ENCODE results near the gene KCNQ5.
"Not testable (repeated sequence)": the region's sequence is repeated elsewhere in the genome, so short reads cannot be mapped to it uniquely, and the experiment has no call there.

The KCNQ5 gene

DNA sequence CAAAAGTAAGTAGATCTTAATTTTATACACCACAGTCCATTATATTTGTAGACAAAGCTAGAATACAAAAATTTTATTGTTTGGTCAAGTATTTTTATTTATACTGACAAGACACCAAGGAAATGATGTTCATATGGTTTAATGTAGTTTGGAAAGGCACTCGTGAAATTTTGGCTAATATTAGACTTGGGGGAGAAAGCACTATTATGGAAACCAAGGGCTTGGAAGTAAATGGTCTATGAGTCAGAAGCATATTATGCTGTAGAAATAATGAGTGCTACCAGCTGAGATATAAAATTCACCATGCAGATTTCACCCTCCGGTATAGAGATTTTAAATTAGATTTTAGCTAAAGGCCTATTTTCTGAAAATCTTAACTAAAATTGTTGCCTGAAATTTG is 233.6 kb downstream of the KCNQ5 start:
- no peak for DNase-seq

DNA sequence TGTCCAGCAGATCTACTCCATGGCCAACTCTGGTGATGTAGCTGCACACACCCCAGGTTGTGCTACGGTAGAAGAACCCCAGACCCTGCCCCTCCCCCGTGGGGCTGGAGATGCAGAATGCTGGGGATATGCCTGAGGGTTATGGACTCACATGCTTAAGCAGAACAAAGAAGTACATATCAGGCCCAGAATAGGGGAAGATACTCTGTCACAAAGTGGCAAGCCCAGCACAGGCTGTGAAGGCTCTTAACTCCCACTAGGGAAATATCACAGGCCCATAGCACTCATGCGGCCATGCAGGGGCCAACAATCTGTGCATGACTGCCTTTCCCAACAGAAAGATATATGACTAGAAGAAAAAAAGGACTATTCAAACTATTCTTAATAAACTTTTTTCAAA is 234.9 kb downstream of the KCNQ5 start:
- no peak for DNase-seq

DNA sequence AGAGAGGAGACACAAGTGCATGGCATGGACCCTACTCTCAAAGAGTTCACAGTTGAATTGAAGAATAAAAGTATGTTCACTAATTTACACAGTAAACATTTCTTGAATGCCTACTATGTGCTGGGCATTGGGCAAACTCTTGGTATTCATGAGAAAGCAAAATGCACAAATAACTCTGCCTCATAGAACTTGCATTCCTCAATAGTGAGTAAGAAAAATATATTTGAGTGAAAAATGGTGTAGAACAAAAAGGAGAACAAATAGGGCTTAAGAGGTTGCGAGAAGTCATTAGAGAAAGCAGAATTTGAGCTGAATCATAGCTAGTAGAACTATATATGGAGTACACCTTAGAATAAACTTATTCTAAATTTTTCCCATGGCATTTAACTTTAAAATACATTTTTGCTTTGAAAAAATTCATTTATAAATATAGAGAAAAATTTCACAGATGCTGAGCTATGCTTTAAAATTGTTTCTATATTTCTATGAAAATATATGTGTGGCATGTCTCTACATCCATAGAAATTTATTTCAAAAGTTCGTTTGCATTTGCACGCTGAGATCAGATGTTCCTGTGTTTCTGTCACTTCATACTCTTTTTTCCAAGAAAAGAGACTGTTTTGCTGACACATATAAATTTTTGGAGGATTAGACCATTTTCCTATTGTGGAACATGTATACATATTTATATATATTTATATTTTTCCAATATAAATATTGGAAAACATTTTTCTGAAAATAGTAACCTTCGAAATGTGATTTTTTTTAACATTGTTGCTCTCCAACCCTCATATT is 236.1 kb downstream of the KCNQ5 start:
- DNase-seq: no peak

DNA sequence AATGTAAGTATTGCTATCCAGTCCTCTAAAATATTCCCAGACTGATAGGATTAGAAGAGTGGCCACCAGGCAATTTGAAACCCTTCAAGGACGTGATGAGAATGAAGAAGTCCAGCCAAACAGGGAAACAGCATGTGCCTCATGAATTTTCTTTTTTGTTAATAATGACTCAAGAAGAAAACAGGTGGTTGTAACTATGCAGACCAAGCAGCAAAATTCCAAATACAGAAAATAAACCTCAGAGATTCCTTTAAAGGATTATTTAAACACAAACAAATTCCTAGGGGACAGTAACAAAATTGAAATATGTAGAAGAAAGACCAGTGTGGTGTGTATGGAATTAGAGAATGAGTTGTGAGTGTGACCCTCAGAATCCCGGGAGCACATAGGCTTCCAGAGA is 239.2 kb downstream of the KCNQ5 start:
- no peak for DNase-seq

DNA sequence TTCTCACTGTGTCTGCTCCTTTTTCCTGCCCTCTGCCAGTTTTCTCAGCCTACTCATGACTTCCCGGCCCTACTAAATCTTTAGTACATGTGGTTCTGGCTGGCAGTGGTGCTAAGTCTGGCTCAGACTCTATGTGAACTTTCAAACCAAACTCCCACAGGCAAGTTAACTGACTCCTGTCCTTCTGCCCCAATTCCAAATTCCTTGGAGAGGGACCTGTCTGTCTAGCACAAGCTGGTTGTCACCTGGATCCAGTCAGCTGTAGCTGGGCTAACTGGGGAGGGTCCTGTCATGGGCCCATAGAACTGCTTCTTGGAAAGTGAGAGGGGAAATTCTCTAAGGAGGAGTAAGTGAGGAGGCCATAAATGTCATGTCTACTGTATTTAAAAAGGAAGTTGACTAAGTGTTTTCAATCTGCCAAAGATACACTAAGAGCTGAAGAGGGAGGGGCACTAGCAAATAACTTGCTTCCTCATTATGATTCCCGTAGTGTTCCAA is 240.1 kb downstream of the KCNQ5 start:
- no peak for DNase-seq

DNA sequence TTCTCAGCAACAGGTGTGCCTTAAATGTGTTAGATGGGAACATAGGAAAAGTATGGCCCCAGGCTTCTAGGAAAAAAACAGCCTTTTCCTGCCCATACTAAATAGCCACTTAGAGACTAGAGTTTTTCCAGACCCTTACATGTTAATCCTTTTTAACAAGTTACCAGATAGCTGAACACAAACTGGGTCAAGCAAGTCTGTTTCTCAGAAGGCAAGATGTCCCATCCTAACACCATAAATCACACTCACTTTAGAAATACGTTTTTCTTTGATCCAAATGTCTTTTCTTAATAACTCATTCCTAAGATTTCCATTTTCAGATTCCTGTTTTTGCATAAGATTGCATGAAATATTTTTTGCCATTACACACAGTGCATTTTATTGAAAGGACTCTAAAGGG is 241.3 kb downstream of the KCNQ5 start:
- no peak for DNase-seq

DNA sequence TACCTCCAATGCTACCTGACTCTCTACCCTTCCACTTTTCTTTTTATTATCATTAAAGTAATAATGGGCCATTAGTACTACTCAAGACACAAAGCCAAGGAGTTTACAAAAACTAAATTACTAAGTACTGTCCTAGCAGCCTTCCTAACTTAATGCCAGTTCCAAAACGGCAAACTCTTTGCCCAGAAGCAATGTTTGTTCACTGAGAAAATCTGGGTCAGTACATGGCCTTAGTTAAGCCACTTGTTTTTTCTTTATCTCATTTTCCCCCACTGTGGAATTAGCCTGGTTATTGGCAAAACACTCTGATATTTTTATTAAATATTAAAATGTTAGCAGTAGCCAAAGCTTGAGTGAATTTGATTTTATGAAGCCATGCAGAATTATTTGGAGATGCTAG is 242.4 kb downstream of the KCNQ5 start:
- no peak for DNase-seq

DNA sequence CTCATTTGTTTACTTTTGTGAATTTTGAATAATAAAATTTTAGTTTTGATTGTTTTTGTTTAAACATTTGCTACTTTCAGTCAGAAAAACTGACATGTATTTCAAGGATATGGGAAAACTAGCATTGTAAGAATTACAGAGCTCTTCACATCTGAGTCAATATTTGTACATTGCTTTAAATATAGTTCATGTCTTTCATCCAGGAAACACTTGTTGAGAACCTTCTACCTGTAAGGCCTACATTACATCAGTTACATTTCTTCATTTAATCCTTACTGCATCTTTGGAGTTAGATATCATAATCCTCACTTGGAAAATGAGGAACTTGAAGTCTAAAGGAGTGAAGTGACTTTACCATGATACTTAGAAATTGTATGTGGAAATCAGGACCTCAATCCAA is 242.9 kb downstream of the KCNQ5 start:
- DNase-seq: no peak

DNA sequence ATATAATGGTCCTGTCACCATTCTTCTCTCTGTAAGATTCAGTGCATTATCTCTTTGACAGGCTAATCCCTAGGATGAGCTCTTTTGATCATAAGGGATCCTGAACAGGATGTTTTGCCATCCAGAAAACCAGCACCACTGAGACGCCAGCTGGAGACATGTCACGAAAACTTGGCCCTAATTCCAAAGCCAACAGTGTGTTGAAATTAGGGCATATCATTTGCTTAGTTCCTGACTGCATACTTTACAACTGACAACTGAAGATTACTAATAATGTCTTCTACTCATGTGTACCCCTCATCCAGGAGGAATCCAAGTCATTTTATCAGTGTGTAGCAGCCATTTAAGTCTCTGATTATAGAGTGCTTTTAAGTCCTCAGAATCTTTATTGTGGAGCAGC is 243.6 kb downstream of the KCNQ5 start:
- no peak for DNase-seq

DNA sequence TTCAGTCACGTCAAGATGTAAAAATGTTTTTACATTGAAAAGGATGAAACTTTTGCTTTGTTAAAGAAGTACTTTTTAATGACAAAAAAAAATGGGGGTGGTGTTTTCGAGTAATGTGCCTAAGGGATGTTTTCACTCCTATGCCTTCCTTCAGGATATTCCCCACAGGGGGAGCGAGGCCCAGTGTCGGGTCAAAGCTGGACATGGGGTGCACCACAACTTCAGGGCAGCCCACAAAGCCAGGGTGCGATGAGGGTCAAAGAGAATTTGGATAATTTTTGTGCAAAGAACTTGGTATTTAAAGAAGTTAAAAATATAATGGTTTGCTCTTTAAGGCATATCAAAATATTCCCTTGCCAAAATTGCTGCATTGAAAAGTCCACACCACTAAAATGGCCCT is 247.8 kb downstream of the KCNQ5 start:
- DNase-seq: no peak

DNA sequence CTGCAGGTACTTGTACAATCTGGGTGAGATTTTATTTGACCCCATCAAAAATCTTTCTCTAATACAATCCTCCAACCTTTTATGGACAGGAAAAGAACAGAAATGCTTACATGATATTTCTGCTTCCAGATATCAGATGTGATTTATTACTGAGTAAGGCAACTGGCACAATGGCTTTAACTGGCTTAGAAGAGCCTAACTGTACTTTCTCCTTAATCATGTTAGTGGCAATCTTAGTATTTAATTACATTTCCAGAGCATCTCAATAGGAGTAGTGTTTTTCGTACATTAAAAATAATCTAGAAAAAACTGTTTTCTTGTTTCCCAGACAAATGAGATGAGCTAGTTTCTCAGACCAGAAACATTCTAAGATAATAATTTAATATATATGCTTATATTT is 251.6 kb downstream of the KCNQ5 start:
- no peak for DNase-seq

DNA sequence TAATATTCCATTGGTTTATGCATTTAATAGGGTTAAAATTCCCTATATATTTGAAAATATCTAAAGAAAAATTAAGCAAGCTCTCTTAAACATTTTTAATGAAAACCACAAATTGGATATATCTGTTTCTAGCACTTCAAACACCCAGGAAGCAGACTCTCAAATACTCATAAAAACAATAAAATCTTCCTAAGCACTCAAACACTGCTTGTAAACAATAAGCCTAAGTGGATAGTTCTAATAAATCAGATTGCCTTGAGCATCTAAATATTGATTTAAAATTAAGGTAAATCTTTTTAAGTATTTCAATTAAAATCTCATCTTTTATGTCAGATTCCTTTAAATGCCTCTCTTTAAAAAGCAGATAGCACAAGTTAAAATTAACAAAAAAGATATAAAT is 254.4 kb downstream of the KCNQ5 start:
- DNase-seq: no peak

DNA sequence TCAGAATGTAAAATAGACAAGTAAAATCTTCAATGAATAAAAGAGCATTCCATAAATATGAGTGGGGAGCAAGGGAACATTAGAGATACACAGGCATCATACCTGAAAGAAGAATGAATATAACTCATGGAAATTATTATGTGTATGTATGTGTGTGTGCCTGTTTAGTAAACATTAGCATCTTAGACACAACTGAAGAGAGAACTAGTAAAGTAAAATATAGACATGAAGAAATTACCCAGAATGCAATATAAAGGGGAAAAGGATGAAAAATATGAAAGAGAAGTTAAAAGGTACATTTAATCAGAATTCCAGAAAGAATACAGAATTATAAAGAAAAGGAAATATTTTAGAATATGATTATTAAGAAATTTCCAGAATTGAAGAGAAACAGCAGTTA is 264.3 kb downstream of the KCNQ5 start:
- DNase-seq: no peak

DNA sequence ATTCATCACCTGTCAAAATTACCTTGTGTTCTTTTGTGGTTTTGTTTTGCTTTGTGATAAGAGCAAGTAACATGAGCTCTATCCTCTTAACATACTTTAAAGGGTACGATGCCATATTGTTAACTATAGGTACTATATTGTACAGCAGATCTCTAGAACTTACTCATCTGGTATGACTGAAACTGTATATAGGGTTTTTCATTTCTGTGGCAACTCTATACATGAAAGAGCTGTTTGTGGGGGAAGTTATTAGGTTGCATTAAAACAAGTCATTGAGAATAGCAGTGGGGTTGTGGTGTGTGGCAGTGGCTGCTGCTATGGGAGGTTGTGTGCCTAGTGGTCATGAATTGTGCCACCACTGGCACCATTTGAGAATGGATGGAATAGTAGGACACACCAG is 268.4 kb downstream of the KCNQ5 start:
- DNase-seq: peak; percentile 16

DNA sequence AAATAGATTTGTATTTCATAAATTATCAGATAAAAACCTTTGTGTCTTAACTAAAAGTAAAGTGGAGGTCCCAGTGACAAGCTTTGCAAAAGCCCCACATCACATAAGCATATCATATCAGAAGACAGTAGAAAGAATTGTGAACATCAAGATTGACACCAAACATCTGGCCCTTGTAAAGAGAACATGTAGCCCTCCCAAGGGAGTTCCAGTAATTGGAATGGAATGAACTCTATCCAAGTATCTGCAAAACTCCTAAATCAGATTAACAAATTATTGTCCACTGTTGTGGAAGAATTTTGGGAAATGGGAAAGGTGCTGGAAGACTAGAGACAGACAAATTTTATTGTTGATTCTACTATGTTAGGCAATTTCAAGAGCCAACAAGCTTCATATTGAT is 268.8 kb downstream of the KCNQ5 start:
- no peak for DNase-seq

DNA sequence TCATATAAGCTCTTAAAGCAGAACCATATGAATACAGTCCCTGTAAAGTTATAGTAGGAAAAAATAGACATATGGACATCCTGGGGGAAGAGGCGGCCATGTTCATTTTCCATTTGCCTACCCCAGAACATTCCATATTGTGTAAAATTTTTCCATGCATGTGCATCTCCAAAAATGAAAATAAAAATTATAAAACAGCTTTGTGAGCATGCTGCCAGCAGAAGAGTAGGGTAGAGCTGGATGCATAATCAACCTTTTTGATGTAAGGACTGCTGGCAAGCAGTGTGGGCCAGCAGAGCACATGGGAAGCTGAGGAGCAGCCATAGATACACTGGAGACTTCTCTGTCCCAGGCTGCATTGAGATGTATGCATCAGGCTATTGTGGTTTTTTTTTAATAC is 271.0 kb downstream of the KCNQ5 start:
- no peak for DNase-seq

DNA sequence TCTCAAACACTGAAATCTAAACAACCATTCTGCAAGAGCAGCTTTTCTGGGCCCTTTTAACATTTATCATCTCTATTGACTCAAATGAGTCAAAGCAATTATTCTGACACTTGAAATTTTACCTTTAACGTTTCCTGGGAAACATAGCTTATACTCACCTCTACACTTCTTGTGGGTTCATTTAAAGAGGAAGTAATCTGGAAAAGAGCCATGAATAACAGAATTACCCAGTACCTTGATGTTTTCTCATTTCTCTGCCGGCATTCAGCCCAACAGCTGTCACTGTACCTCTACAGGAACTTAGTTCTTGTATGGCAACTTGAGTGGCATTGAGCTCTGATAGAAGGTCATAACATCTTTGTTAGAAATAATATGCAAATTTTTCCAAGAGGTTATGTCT is 272.2 kb downstream of the KCNQ5 start:
- no peak for DNase-seq

DNA sequence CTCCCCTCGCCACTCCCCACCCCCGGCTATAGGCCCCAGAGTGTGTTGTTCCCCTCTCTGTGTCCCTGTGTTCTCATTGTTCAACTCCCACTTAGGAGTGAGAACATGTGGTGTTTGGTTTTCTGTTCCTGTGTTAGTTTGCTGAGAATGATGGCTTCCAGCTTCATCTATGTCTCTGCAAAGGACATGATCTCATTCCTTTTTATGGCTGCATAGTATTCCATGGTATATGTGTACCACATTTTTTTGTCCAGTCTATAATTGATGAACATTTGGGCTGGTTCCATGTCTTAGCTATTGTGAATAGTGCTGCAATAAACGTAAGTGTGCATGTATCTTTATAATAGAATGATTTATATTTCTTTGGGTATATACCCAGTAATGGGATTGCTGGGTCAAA is 276.4 kb downstream of the KCNQ5 start:
- DNase-seq: not testable (repeated sequence)

DNA sequence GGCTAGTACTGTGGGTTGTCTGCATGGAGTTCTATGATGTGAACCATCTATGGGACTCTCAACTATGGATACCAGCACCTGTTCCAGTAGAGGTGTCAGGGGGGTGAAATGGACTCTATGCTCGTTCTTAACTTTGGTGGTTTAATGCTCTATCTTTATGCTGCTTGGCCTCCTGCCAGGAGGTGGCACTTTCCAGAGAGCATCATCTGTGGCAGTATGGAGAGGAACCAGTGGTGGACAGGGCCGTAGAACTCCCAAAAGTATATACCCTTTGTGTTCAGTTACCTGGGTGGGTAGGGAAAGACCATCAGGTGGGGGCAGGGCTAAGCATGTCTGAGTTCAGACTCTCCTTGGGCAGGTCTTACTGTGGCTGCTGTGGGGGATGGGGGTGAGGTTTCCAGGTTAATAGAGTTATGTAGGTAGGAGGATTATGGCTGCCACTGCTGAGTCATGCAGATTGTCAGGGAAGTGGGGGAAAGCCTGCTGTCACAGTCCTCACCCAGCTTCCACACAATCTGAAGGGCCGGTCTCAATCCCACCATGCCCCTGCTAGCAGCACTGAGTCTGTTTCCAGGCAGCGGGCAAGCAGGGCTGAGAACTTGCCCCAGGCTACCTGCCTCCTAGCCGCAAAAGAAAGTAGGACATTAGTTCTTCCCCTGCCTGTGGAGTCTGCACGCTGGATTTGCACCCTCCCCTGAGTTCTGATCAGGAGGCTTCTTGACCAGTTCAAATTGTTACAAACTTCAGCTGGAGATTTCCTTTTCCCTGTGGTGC is 284.0 kb downstream of the KCNQ5 start:
- no peak for DNase-seq

DNA sequence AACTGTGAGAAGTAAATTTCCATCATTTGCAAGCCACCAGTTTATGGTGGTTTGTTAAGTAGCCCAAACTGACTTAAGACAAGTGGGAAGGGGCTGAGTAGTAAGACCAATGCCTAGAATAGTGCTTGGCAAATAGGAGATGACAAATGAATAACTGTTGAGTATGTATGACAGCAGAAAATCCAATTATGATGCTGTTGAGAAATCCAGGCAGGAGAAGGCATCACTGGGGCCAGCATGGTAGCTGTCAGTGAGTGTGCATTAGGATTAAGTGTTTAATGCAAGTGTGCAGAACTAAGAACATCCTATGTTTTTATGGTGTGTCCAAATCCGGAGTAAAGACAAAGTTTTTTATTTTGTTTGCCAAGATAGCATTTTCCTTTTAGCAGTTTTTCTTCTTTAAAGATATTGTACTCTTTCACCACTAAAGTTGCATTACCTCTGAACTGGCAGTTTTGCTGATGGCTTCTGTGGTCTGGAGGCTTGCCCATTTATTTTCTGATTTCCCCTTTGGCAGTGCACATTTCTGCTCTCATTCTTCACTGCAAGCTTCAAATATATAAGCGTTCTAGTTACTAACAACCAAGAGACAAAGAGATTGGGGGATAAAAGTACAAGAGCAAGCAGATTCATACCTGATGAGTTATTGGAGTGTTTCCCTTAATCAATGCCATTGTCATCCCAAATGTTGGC is 289.7 kb downstream of the KCNQ5 start:
- DNase-seq: no peak

DNA sequence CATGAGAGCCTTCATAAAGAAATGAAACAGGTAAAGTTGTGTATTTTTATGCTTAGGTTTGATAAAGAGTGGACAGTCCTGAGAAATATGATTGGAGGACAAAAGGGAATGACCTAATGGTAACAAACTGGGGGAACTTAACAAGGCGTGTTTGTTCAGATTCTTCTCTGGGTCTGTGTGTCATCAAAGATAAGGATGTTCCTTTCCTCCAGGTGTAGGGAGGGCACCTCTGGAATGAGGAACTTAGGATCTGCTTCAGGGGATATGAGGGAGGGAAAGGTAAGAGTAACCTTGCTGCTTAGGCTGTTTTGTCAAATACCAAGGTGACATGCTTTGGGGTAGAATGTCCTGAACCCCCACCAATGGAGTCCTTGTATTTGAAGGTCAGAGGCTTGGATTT is 291.9 kb downstream of the KCNQ5 start:
- DNase-seq: no peak

DNA sequence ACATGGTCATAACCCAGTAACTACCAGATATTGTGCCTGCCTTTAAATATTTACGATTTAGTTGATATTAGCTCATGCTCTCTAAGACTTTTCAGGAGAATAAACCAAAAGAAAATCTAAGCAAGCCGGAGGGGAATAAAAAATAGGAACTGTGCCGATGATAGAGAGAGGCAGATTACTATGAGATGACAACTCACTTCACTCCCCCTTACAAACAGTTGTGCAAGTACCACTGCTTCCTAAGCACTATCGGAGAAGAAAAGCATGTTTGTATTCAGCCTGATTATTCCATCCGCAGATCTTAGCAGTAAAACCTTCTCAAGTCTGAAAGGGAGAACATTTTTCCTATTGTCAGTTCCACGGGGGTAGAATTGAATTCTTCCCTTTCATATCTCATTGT is 294.4 kb downstream of the KCNQ5 start:
- no peak for DNase-seq

DNA sequence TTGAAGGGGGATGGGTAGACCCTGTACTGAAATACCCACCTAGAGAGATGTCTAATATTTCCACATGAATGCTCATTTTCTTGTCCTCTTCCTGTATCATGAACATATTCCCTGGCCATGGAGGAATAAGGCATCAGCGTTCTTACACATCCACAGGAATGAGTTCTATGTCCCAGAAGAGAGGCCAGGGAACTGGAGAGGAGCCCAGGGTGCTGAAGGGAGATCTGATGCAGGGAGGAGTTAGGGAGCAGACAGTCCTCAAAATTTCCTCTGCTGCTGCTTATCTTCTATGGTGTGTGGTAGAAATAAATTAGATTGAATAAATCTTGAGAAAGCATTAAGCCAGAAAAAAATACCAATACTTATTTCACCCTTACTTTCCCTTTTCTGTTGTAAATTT is 295.0 kb downstream of the KCNQ5 start:
- no peak for DNase-seq

DNA sequence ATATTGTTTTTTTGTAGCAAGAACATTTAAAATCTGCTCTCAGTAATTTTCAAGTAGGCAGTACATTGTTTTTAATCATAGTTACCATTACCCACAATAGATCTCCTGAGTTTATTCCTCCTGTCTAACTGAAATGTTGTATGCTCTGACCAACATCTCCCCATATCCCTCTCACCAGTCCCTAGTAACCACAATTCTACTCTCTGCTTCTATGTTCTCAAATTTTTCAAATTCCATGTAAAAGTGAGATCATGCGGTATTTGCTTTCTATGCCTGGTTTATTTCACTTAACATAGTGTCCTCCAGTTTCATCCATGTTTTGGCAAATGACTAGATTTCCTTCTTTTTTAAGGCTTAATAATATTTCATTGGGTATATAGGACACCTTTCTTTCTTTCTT is 300.5 kb downstream of the KCNQ5 start:
- DNase-seq: no peak

Measured in activated CD4-positive, alpha-beta T cell treated with anti-CD3 and anti-CD28 coated beads, Interleukin-10, Interleukin-2, amounts not matched to agents 100 ng/mL and 50 ng/mL, durations not matched to agents 16 hours and 8 hours (primary cell).